ENCODE data around the gene AGK.
"Not testable (repeated sequence)": the region's sequence is repeated elsewhere in the genome, so short reads cannot be mapped to it uniquely, and the experiment has no call there.

AGK gene

GRCh38 chr7:141557360-141557759, 6.2 kb downstream of the AGK start:
- FAIRE-seq = no peak

DNA sequence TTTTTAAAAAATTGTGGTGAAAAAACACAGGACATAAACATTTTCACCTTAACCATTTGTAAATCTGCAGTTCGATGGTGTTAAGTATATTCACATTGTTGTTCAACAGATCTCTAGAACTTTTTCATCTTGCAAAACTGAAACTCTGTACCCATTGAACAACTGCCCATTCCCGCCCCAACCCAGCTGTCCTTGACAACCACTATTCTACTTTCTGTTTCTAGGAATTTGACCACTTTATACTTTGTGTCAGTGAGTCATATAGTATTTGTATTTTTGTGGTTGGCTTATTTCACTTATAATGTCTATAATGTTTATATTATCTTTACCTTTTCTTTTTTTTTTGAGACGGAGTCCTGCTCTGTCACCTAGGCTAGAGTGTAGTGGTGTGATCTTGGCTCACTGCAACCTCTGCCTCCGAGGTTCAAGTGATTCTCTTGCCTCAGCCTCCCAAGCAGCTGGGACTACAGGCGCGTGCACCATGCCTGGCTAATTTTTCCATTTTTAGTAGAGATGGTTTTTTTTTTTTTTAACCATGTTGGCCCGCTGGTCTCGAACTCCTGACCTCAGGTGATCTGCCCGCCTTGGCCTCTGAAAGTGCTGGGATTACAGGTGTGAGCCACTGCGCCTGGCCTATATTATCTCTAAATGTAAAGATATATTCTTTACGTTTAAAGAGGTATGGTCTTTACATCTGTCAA, 6.8 kb downstream of the AGK start:
- FAIRE-seq = not testable (repeated sequence)

GRCh38 chr7:141558544-141559183, 7.5 kb downstream of the AGK start:
- no peak for FAIRE-seq

DNA sequence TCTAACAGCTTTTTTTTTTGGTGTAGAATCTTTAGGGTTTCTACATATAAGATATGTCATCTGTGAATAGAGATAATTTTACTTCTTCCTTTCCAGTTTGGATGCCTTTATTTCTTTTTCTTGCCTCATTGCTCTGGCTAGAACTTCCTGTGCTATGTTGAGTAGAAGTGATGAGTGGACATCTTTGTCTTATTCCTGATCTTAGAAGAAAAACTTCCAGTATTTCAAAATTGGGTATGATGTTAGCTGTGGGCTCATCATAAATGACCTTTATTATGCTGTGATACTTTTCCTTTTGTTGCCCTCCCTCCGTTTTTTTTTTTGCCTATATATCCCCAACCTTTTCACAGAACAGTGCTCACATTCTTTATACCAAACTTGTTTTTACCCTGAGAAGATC, 8.8 kb downstream of the AGK start:
- FAIRE-seq = no peak

GRCh38 chr7:141562036-141562435, 10.8 kb downstream of the AGK start:
- no peak for FAIRE-seq

DNA sequence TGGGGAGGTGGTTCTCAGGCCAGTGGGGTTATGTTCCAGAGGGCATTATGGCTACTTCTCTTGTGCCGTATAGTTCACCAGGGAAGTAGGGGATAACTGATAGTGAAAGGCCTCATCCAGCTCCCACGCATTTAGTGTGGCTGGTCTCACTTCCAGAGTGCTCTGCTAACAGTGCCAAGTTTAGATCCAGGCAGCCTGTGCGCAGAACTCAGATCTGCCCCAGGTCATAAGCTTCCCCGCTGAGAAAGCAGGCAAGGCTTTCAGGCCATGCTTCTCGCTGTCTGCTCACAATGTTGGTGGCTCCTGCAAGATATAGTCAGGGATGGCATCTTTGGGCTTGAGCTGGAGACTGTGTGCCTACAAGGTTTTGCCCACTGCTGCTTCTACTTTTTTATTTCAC, 11.3 kb downstream of the AGK start:
- no peak for FAIRE-seq

GRCh38 chr7:141562972-141563371, 11.8 kb downstream of the AGK start:
- no peak for FAIRE-seq

DNA sequence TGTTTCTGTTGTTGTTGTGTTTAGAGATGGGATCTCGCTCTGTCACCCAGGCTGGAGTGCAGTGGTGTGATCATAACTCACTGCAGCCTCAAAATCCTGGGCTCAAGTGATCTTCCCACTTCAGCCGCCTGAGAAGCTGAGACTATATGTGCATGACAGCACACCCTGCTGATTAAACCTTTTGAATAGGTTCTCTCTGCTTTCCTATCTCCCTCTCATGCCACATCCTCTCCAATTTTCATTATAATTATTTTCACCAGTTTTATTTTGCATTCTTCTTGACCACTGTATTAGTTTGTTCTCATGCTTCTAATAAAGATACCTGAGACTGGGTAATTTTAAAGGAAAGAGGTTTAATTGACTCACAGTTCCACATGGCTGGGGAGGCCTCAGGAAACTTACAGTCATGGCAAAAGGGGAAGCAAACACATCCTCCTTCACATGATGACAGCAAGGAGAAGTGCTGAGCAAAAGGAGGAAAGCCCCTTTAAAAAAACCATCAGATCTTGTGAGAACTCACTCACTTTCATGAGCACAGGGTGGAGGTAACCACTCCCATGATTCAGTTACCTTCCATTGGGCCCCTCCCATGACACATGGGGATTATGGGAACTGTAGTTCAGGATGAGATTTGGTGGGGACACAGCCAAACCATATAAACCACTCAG, 12.9 kb downstream of the AGK start:
- FAIRE-seq = no peak

GRCh38 chr7:141567432-141567831, 16.2 kb downstream of the AGK start:
- FAIRE-seq = no peak

DNA sequence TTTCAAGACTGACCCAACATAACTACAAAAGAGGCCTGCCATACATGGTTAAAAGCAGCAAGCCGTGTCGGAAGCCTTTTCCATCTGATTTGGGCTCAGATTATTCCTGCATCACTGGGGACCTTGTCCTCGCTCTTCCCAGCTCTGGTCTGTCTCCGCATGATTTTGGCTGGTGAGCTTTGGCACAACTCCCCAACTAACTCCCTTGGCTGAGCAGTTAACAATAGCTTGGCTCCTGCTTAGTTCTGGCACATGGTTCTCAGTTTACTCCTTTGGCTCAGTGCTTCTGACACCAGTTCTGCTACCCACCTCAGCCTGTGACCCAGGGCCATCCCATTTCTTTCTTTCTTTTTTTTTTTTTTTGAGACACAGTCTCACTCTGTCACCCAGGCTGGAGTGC, 17.0 kb downstream of the AGK start:
- no peak for FAIRE-seq

- FAIRE-seq = no peak
Measured at GRCh38 chr7:141571059-141571458, 19.8 kb downstream of the AGK start.

DNA sequence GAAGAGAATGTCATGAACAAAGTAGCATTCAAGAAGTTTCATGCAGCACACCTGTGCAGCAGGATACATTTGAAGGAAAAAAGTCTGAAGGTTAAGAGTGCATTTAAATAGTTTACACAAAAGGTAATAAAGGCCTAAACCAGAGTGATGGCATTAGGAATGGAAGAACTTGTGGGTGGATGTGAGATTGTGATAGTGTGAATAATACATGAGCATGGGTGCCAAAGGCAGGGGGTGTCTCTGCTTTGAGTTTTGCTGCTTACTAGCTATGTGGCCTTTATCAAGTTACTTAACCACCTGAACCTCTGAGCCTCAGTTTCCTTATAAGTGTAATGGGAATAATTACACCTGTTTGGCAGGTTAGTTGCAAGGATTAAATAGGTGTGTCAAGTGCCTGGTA, 21.0 kb downstream of the AGK start:
- FAIRE-seq = no peak

DNA sequence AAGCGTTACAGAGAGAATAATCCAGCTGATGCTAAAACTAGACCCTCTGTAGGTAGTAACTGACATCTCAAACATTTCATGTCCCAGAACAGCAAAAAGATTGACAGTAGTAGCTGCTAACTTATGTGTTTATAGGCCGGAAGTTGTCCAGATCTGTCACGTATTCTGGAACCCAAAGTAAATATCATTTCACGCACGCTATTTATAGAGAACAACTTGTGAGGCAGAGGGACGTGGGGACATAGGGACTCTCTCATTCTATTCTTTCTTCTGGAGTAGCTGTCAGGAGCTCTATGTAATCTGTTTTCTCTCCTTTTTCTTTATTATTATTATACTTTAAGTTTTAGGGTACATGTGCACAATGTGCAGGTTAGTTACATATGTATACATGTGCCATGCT, 22.3 kb downstream of the AGK start:
- FAIRE-seq = no peak

GRCh38 chr7:141575164-141575563, 24.0 kb downstream of the AGK start:
- no peak for FAIRE-seq

DNA sequence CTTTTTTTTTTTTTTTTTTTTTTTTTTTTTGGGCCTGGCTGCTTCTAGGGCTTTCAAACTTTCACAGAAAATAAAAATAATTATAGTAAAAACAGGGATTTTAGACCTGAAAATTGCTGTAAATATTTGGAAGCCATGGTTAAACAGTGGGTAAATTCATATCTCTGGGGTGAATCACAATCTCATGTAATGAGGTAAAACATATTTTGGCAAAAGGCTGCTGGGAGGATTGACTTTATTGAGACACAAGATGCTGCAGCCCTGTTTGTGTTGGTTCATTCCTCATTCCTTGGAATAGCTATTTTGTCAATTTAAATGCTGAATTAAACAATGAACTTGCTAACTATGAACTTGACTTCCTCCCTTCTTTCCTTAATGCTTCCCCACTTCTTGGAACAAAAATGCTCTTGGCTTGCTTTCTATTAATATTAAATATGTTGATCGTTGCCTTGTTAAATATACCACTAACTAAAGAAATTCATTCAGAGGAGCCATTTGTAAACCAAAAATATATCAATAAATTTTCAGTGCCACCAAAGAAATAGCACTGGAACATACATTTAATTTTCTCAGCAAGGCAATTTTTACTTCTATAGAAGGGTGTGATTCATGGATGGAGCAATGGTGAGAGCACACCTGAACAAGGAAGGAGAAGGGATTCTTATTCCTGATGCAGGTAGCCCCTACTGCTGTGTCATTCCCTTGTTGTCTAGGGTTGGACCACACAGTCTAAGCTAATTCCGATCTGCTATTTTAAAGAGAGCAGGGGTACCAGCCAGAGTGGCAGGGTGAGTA, 24.6 kb downstream of the AGK start:
- FAIRE-seq = no peak

DNA sequence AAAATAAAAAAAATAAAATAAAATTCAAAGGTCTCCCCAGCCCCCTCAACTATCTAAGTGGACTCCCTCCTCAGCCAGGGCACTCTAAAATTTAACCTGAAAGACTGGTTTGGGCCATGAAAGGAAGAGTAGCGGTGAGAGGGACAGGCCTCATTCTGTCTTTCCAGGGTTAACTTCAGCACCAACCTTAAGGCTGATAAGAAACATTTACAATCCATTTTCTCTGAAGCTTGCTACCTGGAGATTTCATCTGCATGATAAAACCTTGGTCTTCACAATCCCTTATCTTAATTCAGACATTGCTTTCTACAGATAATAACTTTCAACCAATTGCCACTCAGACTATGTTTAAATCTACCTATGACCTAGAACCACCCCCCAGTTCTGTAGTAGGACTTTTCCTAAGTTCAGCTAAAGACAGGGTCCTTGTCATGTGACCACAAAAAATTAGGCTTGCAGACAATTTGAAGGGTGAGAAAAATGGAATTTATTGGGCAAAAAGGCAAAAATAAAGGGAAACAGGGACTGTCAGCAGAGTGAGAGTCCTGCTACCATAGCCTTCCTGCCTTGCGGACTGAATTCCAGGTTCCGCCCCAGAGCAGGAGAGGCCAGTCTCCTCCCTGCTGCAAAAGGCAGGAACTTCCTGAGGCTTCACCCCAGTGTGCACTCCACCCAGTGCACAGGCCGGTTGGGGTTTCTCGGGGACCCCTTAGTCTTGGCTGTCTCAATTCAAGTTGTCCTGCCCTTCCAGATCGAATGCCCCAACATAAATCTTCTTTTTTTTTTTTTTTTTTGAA, 26.0 kb downstream of the AGK start:
- FAIRE-seq = no peak

DNA sequence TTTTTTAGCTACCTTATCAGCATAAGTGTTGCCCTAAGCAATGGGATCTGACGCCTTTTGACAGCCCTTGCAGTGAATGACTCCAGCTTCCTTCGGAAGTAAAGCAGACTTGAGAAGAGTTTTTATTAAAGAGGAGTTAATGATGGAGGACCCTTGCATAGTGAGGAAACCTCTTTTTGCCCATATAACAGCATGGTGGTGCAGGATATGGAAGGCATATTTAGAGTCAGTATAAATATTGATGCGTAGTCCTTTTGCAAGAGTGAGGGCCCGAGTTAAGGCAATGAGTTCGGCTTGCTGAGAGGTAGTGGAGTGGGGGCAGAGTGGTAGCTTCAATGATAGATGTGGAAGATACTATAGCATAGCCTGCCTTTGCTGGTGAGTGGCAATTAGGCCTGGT, 28.7 kb downstream of the AGK start:
- FAIRE-seq = not testable (repeated sequence)

GRCh38 chr7:141582063-141582462, 30.9 kb downstream of the AGK start:
- not testable (repeated sequence) for FAIRE-seq

GRCh38 chr7:141584935-141585334, 33.7 kb downstream of the AGK start:
- FAIRE-seq = no peak

DNA sequence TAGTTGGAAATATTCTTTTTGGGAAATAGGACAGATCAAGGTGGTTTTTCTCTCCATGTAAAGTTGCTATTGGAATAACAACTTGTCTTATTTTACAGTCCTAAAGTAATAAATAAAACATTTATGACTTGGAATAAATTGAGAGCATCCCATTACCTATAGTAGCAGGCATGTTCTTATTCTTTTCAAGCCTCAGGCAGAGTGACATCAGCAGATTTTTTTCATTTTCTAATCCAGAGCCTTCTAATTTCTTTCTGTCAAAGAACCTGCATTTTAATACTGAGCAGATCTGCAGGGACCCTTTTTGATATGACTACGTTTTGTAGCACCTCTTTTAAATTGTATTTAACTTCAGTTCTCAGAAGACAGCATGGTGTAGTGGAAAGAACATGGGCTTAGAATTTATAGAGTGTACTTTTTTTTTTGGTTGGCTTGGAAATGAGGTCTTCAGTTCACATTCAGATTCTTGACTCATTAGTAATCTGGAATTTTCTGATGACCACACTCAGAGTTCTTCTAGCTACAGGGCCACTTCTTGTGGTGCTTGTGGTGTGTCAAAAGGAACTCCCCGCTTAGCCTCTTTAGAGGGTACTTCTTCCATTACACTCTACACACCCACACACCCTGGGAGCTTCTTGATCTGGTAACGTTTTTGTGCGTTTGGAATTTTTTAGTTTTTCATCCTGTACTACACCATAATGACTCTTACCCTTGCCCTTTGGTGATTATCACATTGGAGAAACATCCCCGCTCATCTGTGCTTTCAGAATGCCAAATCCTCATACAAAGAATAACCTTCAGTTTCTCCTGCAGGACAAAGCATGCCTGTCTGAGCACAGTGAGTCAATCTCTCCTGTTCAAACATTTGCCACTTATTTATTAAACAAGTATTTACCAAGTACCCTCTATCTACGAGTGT, 34.6 kb downstream of the AGK start:
- no peak for FAIRE-seq

- FAIRE-seq = no peak
Measured at GRCh38 chr7:141586878-141587277, 35.7 kb downstream of the AGK start.
